ENCODE results near the gene SLC25A29. TPM values are rescaled to one million over a fixed set of nuclear protein-coding genes. Genes with fewer than 3 reads are reported as not detected.

SLC25A29 gene
- total RNA-seq, 1 experiment from 2014 or later: 11.2 TPM

DNA sequence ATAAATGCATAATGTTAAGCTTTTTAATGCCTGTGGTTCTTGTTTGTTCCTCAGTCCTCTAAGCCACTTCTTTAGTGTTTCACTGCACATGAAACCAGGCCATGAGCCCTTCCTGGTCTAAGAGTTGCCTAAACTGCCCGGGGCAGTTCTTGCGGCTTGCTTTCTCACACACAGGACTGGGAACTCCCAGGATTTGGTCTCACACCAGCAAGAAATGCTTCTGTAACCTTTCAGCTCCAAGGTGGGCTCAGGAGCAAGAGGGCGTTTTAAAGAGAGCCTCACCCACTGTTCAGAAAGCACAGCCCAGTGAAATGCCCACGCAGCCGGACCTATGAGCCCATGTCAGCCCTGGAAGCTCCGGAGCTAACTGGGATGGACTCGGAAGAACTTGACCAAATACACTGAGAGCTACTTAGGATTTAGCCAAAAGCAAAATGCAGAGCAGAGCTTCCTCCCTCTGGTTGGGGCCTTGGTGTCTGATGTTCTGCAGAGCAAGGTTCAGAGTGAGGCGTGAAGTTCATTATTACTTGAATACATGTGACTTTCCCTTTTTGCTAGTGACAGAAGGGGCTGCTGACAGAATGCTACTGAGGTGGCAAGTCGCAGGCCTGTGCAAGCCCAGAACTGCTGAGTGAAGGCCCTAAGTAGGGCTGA lies 23.4 kb downstream of the SLC25A29 start:
- DNase-seq (ENCODE audit: low spot score): no peak

DNA sequence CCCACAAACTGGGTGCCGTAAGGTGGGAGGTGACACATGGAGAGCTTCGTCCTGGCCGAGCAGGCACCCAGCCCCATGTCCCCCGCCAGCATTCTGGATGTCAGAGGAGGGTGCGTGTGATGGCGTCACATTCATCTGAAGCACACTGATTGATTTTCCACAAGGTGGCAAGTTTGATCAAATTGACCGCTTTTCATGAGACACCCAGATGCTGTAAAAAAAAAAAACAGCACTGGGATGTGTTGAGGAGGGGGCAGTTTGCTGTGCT lies 24.2 kb downstream of the SLC25A29 start:
- no peak for DNase-seq (ENCODE audit: low spot score)

DNA sequence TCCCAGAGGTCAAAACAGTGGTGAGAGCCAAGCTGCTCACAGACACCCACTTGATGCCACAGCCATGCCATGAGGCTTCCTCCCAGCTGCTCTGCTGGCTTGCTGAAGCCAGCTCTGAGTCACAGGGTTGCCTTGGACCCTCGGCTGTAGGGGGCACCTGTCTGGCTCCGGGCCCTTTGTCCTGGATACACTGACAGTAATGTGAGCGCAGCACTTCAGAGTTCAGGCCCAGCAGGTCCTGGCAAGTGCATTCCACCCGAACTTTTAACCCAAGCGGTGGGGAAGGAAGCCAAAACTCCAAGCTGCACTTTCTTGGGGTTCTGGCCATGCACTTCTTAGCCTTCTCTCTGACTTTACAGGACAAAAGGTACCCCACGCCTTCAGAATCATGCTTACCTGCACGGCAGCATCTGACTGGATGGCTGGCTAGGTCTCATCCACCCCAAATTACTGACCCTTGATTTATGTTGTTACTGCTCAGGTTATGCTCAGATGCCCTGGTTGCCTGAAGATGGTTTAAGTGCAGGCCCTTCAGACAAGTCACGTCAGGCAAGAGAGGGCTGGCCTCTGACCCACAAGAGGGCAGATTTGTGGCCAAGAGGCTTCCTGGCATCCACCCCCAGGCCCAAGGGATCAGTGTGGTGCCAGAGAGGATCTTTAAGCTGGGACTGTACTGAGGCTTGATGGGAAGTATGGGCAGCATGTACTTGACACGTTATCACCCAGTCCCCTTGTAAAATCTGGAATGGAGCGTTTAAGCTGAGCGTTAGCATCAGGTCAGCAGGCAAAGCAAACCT lies 24.8 kb downstream of the SLC25A29 start:
- DNase-seq (ENCODE audit: low spot score): no peak

DNA sequence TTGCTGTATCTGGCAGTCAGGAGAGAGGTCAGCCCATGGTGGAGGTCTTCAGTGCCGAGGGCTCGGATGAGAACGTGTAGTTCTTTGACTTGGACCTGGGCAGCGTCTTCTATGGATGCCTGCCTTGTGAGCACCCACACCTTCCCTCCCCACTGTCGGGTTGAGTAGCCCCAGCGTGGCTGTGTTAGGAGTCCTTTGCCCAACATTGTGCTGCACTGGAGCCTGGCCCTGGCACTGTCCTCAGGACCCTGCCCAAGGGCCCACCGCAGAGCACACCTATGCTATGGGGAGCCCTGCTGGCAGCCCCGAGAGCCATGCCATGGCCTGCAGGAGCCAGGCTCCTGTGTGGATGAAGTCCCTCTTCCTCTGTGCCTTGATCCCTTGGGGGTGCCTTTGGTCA lies 26.7 kb downstream of the SLC25A29 start:
- no peak for DNase-seq (ENCODE audit: low spot score)

DNA sequence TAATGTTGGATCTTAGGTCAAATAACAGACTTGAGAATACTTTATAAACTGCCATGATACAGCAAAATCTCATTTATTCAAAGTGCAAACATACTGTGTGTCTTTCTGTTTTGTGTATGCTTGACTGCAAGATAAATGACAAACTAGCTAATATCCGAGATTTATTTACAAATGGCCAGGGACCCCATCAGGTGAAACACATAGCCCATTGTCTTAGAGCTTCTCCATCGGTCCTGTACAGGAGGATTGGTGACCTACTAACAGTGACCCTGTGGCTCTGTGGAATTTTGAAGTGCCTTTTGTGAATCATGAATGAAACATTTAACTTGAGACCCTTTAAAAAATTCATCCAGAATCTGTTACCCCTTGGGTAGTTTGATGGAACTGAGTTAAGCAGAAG lies 27.1 kb downstream of the SLC25A29 start:
- no peak for DNase-seq (ENCODE audit: low spot score)

DNA sequence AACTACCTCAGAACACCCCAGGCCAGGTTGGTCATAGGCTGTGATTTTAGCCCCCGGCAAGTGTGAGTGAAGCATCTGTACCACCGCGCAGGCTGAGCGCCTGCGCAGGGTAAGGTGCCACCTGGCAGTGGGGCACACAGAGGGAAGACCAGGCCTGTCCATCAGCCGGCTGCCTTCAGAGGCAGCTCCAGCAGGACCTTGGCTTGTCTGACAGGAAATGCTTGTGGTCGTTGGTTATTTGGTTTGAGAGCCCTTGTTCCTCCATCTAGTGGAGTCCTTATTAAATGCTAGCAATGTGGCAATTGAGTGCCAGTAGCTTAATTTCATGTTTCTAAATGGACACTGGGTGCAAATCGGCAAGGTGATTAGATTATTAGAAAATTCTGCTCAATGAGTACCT lies 27.5 kb downstream of the SLC25A29 start:
- peak; percentile 55 for DNase-seq (ENCODE audit: low spot score)

DNA sequence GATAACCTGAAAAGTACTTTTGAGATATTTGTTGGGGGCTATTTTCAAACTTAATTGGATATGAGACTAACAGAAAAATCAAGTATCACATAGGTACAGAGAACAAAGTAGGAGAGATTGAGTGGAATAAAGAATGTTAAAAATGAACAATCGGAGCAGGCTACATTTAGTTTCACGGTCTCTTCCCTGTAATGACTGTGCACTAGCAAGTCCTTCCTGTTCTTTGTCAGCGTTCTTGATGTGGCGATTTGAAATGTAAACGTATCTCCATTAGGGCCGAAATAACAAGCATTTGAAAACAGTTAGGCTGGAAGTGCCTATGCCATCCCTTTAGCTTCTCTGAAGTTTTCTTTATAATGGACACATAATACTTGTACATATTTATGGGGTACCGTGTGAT lies 31.0 kb downstream of the SLC25A29 start:
- DNase-seq (ENCODE audit: low spot score): no peak

DNA sequence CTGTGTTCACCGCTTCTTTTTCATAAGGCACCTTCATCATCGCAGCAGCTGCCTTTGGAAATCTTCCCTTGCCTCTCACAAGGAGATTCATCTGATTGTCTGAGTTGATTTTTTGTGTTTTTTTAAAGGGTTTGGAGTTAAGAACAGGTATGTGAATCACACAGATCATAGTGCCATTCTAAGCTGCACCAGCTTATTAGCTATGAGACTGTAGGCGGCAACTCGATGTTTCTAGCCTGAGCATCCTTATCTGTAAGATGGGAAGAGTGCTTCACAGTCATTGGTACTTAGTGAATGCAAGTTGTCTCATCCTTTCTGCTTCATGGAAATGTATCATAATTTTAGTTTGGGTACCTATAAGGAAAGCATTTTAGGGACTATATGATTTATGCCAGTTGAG lies 32.0 kb downstream of the SLC25A29 start:
- DNase-seq (ENCODE audit: low spot score): no peak

DNA sequence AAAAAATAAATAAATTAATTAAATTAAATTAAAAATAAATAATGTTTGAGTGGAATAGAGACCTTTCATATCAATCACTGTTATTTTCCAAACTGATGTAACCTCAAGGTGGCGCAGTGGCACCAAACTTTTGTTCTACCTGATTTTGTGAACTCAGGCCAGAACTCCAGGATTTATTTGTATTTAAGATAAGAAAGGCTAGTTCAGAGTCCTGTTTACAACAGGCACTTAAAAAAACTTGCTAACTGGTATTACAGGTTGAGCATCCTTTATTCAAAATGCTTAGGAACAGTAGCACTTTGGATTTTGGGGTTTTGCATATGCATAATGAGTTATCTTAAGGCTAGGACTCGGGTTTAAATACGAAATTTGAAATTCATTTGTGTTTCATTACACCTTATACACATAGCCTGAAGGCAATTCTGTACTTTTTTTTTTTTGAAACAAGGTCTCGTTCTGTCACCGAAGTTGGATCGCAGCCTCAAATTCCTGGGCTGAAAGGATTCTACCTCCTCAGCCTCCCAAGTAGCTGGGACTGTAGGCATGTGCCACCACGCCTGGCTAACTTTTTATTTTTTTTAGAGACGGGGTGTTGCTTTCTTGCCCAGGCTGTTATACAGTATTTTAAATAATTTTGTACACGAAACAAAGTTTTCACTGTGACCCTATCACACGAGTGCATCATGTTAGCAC lies 34.9 kb downstream of the SLC25A29 start:
- DNase-seq (ENCODE audit: low spot score): no peak

DNA sequence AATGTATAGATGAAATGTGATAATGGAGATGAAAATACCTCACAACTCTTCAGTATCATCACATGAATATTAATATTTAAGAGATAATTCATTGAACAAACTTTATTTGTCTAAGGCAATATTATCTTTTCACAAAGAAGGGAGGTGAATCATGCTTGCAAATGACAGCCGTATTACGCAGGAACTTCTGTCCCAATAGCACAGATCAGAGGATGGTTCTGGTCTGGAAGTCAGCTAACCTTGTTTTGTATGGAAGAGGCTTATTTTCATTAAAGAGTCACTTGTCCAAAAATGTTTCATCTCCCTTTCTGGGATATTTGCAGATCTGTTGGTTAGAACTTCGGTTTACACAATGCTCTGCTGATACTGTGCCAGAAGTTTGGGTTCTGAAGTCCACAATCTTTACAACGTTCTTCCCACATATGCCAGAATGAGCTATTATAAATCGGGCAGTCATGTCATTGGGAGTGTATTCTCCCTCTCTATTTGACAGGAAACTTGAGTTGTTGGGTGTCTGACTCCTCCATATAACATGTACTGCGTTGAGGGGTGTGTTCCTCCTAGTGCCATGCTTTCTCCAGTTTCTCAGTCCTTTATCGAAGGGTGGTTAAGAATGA lies 37.5 kb downstream of the SLC25A29 start:
- no peak for DNase-seq (ENCODE audit: low spot score)

DNA sequence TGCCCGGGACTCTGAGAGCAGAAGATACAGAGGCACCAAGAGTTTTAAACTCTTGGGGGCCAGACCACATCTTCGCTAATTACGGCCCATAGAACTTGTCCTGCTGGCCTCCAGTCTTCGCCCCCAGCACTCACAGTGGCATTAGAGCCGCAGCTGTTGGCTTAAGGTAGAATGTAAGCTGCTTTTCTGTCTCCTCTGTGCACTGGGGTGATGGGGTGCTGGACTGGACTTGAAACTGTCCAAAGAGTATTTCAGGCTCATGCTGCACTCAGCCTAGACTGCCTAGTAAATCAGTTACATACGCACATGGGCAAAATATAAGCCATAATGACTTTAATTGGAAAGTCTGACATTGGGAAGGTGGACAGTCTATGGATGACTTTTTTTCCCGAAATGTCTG lies 38.3 kb downstream of the SLC25A29 start:
- DNase-seq (ENCODE audit: low spot score): no peak

DNA sequence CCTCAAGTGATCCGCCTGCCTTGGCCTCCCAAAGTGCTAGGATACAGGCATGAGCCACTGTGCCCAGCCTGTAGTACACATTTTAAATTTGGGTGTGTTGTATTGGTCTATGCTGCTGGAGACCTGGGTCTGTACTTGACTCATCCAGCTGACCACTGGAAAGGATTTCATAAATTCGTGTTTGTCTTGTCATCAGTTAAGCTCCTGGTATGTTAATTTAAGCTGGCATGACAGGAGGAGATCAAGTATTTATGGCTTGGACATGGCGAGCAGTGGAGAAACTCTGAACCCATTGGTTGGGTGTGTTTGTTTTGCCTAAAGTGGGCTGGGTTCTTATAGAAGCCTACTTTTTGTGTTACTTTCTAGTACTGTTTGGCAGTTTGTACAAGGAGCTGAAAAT lies 43.1 kb downstream of the SLC25A29 start:
- no peak for DNase-seq (ENCODE audit: low spot score)

DNA sequence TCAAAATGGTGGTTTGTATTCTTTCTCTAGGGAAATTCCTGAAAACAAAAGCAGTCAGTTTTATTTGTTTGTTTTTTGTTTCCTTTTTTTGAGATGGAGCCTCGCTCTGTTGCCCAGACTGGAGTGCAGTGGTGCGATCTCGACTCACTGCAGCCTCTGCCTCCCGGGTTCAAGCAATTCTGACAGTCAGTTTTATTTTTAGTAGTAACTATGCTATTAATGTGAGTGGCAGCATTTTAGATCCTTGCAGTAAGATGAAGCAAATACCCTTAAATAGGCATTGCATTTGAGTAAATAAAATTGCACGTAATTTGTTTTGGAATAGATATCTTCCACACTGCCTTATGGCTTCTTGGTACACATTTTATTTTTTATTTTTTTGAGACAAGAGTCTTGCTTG lies 43.7 kb downstream of the SLC25A29 start:
- DNase-seq (ENCODE audit: low spot score): no peak

DNA sequence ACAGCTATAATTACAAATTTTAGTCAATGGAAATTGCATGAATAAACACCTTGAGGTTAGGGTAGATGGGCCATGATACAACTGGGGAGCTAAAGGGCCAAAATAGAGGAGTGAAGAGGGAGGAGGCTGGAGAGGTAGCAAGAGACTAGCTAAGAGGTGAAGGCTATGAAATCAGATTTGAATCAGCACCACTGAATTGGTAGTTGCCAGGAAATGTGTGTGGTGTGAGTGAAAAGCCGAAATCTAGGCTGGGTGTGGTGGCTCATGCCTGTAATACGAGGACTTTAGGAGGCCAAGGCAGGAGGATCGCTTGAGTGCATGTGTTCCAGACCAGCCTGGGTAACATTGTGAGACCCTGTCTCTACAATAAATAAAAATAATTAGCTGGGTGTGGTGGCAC lies 44.6 kb downstream of the SLC25A29 start:
- DNase-seq (ENCODE audit: low spot score): no peak

DNA sequence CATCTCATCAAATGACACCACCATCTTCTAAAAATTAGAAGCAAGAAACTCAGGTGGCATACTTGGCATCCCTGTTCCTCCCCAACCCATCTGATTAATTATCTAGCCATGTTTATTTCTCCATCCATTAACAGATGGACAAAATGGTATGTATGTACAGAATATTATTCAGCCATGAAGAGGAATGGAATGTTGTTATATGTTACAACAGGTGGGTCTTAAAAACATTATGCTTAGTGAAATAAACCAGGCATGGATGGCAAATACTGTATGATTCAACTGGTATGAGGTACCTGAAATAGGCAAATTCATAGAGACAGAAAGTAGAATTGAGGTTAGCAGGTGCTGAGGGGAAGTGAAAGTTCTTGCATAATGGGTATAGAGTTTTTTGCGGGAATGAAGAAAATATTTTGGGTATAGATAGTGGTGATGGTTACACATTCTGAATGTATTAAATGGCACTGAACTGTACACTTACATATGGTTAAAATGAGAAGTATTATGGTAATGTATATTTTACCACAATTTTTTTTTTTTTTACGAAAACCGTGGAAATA lies 49.8 kb downstream of the SLC25A29 start:
- no peak for DNase-seq (ENCODE audit: low spot score)

DNA sequence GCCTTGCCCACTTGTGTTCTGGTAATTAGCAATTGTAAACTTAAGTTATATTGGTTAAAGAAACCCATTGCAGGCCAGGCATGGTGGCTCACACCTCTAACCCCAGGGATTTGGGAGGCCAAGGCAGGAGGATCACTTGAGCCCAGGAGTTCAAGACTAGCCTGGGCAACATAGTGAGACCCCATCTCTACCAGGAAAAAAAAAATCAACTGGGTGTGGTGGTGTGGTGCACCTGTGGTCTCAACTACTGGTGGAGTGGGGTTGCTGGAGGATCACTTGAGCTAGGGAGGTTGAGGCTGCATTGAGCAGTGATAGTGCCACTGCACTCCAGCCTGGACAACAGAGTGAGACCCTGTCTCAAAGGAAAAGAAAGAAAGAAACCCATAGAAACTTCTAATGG lies 53.6 kb downstream of the SLC25A29 start:
- no peak for DNase-seq (ENCODE audit: low spot score)

DNA sequence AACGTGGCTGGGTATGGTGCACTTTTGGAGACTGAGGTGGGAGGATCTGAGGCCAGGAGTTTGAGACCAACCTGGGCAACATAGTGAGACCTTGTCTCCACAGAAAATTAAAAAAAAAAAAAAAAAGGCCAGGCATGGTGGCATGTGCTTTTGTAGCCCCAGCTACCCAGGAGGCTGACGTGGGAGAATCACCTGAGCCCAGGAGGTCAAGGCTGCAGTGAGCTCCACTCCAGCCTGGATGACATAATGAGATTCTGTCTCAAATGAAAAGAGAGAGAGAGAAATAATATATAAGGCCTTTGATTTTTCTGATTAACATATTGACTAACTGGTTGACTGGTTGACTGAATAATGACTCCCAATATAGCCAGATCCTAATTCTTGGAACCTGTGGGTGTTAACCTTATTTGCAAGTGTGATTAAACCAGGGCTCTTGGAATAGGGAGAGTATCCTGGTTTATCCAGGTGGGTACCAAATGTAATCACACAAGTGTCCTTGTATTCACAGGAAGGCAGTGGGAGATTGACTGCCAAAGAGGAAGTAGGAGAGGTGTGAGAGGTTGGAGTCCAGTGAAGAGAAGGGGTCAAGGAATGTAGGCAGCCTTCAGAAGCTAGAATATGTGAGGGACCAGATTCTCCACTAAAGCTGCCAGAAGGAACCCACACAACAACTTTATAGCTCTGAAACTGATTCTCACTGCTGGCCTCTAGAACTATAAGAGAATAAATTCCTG lies 55.3 kb downstream of the SLC25A29 start:
- DNase-seq (ENCODE audit: low spot score): no peak

DNA sequence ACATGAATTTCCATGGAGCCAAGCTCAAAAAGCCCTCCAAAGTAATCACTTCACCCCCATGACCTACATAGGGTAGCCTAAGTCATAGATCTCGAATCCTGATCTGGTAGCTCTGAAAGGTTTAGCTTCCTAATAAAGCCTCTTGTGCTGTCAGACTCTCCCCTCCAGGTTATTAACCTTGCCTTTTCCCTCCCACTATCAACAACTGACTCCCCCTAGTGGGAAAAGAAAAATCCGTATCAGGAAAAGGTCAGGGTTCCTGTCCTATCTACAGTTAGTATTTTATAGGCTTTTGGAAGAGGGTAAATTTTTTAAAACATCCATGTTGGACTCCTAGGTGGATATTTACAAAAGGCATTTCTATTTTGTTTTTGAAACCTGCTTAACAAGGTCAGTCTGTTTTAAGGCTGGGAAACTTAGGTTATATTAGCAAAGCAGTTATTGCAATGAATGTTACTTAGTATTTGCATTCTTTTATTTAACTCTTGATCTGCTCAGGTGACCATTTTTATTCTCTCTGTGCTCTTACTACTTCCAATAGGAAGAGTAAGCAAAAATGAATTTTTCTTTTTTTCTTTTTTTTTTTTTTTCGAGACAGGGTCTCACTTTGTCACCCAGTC lies 59.3 kb downstream of the SLC25A29 start:
- peak; percentile 38 for DNase-seq (ENCODE audit: low spot score)

DNA sequence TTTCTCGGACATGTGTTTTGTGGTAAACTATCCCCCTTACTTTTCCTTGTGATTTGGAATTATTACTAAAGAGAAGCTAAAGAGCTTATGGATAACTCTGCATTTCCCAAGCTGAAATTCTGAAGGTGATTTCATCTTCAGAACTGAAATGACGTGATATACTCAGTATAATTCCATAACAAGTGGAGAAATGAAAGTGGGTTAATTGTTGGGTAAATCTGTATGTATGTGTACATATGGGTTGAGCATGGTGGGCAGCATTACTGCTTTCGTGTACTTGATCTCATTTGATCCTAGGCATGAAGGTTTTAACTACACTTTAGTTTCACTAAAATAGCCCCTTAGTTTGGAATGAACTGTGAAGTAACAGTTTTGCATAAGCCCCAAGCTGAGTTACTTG lies 63.2 kb downstream of the SLC25A29 start:
- no peak for DNase-seq (ENCODE audit: low spot score)

DNA sequence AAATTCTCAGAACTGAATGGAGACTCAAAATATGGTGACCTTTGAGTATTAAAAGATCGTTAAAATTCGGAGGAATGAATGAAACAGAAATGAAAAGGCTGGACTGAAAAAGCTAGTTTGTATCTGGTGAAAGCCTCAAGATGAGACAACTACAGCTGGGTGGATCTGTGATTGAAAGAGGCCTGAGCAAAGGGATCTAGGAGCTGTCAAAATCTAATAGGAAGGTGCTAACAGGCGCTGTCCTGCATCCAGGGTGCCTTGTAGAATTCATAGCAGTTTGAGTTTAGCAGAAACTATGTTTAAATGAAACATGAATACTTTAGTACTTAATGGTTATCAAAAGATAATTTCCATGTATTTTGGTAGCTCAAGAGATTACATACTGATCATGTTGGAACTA lies 65.0 kb downstream of the SLC25A29 start:
- no peak for DNase-seq (ENCODE audit: low spot score)

Data from H4 (cell line).